HEK293 (cell line): ENCODE results near the gene PRR18.

Experiments
- CTCF ChIA-PET: fragments of 350-600 bp; formaldehyde crosslinking; extraction: SDS; loops from one replicate; lab custom pipeline; 2021; ENCODE audit warnings: antibody characterized with exemption; lab: Yijun Ruan, JAX
- POLR2A ChIA-PET: fragments of 300-600 bp; formaldehyde crosslinking; extraction: SDS; loops from one replicate; lab custom pipeline; 2020; ENCODE audit warnings: antibody characterized with exemption, inconsistent platforms; lab: Yijun Ruan, JAX
- H3K27ac ChIP-seq: fragments of 200-500 bp; sonication (Bioruptor generic); 2 replicates; pipeline ENCODE4 v1.5.1; 2014; ENCODE audit warnings: low read depth, low read length, control low read depth, inconsistent platforms; ENCODE audit errors: extremely low read depth
- H3K36me3 ChIP-seq, 2 experiments: fragments of 200-500 bp in 1 of 2; sonication (Bioruptor generic) in 1 of 2; 1 replicate in 1 of 2; 2 replicates in 1 of 2; pipeline ENCODE4 v1.5.1; 2014 to 2017; ENCODE audit warnings: inconsistent platforms in 2 of 2, low read length in 2 of 2; ENCODE audit not compliant: control insufficient read depth in 2 of 2, insufficient read depth in 1 of 2
- H3K4me1 ChIP-seq: fragments of 200-500 bp; sonication (Bioruptor generic); 2 replicates; pipeline ENCODE4 v1.5.1; 2014; ENCODE audit warnings: mild to moderate bottlenecking, low read length, inconsistent platforms; ENCODE audit not compliant: control insufficient read depth, insufficient read depth
- H3K4me3 ChIP-seq: 2 replicates; pipeline ENCODE4 v1.5.1; 2011; ENCODE audit warnings: low read depth, mild to moderate bottlenecking, control low read depth, low read length, moderate library complexity
- H3K9me3 ChIP-seq: fragments of 200-500 bp; sonication (Bioruptor generic); 2 replicates; pipeline ENCODE4 v1.5.1; 2014; ENCODE audit warnings: low read depth, low read length, inconsistent platforms; ENCODE audit not compliant: control insufficient read depth, insufficient read depth
- EGR2 ChIP-seq: fragments of 450-650 bp; formaldehyde crosslinking; IDR thresholded peaks from 2 replicates; pipeline ENCODE4 v1.5.1; 2016; ENCODE audit warnings: low read depth, missing biosample characterization, missing genetic modification characterization
- HOXD13 ChIP-seq: sonication (generic); formaldehyde crosslinking; IDR thresholded peaks from 2 replicates; pipeline ENCODE4 v1.8.0; 2022; ENCODE audit warnings: missing genetic modification reagents, borderline replicate concordance
- WT1 ChIP-seq: fragments of 450-650 bp; formaldehyde crosslinking; IDR thresholded peaks from 2 replicates; pipeline ENCODE4 v1.5.1; 2016; ENCODE audit warnings: missing biosample characterization, missing genetic modification characterization
- YY1 ChIP-seq: fragments of 450-650 bp; formaldehyde crosslinking; IDR thresholded peaks from 2 replicates; pipeline ENCODE4 v1.5.1; 2018; ENCODE audit warnings: missing biosample characterization, missing genetic modification characterization
- ZBTB21 ChIP-seq: fragments of 450-650 bp; formaldehyde crosslinking; IDR thresholded peaks from 2 replicates; pipeline ENCODE4 v1.5.1; 2017; ENCODE audit warnings: missing biosample characterization, missing genetic modification characterization
- ZBTB8A ChIP-seq: fragments of 450-650 bp; formaldehyde crosslinking; IDR thresholded peaks from 2 replicates; pipeline ENCODE4 v1.5.1; 2016; ENCODE audit warnings: missing biosample characterization, missing genetic modification characterization
- ZFP41 ChIP-seq: fragments of 450-650 bp; formaldehyde crosslinking; IDR thresholded peaks from 2 replicates; pipeline ENCODE4 v1.5.1; 2016; ENCODE audit warnings: missing biosample characterization, missing genetic modification characterization, borderline replicate concordance
- ZFP69B ChIP-seq: fragments of 450-650 bp; formaldehyde crosslinking; IDR thresholded peaks from 2 replicates; pipeline ENCODE4 v1.5.1; 2016; ENCODE audit warnings: missing biosample characterization, missing genetic modification characterization
- ZIC2 ChIP-seq: fragments of 450-650 bp; formaldehyde crosslinking; IDR thresholded peaks from 2 replicates; pipeline ENCODE4 v1.5.1; 2016; ENCODE audit warnings: missing biosample characterization, missing genetic modification characterization
- ZNF132 ChIP-seq: fragments of 450-650 bp; formaldehyde crosslinking; IDR thresholded peaks from 2 replicates; pipeline ENCODE4 v1.5.1; 2017; ENCODE audit warnings: missing biosample characterization, missing genetic modification characterization, borderline replicate concordance
- ZNF155 ChIP-seq: fragments of 450-650 bp; formaldehyde crosslinking; IDR thresholded peaks from 2 replicates; pipeline ENCODE4 v1.5.1; 2016; ENCODE audit warnings: missing biosample characterization, missing genetic modification characterization
- ZNF169 ChIP-seq: fragments of 450-650 bp; formaldehyde crosslinking; IDR thresholded peaks from 2 replicates; pipeline ENCODE4 v1.5.1; 2016; ENCODE audit warnings: missing biosample characterization, missing genetic modification characterization
- ZNF175 ChIP-seq: fragments of 450-650 bp; formaldehyde crosslinking; IDR thresholded peaks from 2 replicates; pipeline ENCODE4 v1.5.1; 2016; ENCODE audit warnings: missing biosample characterization, missing genetic modification characterization
- ZNF223 ChIP-seq: fragments of 450-650 bp; formaldehyde crosslinking; IDR thresholded peaks from 2 replicates; pipeline ENCODE4 v1.5.1; 2016; ENCODE audit warnings: missing biosample characterization, missing genetic modification characterization
- ZNF302 ChIP-seq: fragments of 450-650 bp; formaldehyde crosslinking; IDR thresholded peaks from 2 replicates; pipeline ENCODE4 v1.5.1; 2016; ENCODE audit warnings: missing biosample characterization, missing genetic modification characterization, low read depth
- ZNF423 ChIP-seq: fragments of 450-650 bp; formaldehyde crosslinking; IDR thresholded peaks from 2 replicates; pipeline ENCODE4 v1.5.1; 2016; ENCODE audit warnings: missing biosample characterization, missing genetic modification characterization
- ZNF488 ChIP-seq: fragments of 450-650 bp; formaldehyde crosslinking; IDR thresholded peaks from 2 replicates; pipeline ENCODE4 v1.5.1; 2016; ENCODE audit warnings: missing biosample characterization, missing genetic modification characterization
- ZNF639 ChIP-seq: fragments of 450-650 bp; formaldehyde crosslinking; IDR thresholded peaks from 2 replicates; pipeline ENCODE4 v1.5.1; 2016; ENCODE audit warnings: missing biosample characterization, missing genetic modification characterization
- ZNF660 ChIP-seq: fragments of 450-650 bp; IDR thresholded peaks from 2 replicates; pipeline ENCODE4 v1.5.1; 2018; ENCODE audit warnings: missing biosample characterization, mild to moderate bottlenecking, missing genetic modification characterization
- ZNF664 ChIP-seq: fragments of 450-650 bp; formaldehyde crosslinking; IDR thresholded peaks from 2 replicates; pipeline ENCODE4 v1.5.1; 2016; ENCODE audit warnings: missing biosample characterization, missing genetic modification characterization
- ZNF670 ChIP-seq: fragments of 450-650 bp; formaldehyde crosslinking; IDR thresholded peaks from 2 replicates; pipeline ENCODE4 v1.5.1; 2016; ENCODE audit warnings: missing biosample characterization, missing genetic modification characterization, low read depth
- ZNF677 ChIP-seq: fragments of 450-650 bp; IDR thresholded peaks from 2 replicates; pipeline ENCODE4 v1.5.0; 2018; ENCODE audit warnings: missing biosample characterization, mild to moderate bottlenecking, missing genetic modification characterization, moderate library complexity
- ZNF701 ChIP-seq: fragments of 450-650 bp; formaldehyde crosslinking; IDR thresholded peaks from 2 replicates; pipeline ENCODE4 v1.5.1; 2016; ENCODE audit warnings: missing biosample characterization, missing genetic modification characterization
- ZNF777 ChIP-seq: fragments of 450-650 bp; formaldehyde crosslinking; IDR thresholded peaks from 2 replicates; pipeline ENCODE4 v1.5.1; 2017; ENCODE audit warnings: missing biosample characterization, missing genetic modification characterization, borderline replicate concordance
- ZSCAN30 ChIP-seq: fragments of 450-650 bp; IDR thresholded peaks from 2 replicates; pipeline ENCODE4 v1.5.1; 2018; ENCODE audit warnings: missing biosample characterization, mild to moderate bottlenecking, missing genetic modification characterization, moderate library complexity
- TF ChIP-seq, protein P1 (sequence below): fragments of 450-650 bp; IDR thresholded peaks from 2 replicates; pipeline ENCODE4 v1.5.1; 2018; ENCODE audit warnings: missing biosample characterization, missing genetic modification characterization

PRR18 gene, protein sequence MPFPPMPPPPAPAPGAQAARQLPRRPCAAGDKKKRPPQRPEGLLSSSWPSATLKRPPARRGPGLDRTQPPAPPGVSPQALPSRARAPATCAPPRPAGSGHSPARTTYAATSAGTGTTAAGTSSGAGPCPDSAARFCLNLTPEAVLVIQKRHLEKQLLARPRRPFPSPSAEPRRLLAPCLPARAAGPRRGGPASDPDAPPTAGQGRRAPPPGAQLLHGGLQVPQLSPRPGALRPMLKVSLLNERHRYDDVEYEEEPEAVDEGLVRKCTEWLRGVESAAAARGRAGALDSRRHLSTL

DNA sequence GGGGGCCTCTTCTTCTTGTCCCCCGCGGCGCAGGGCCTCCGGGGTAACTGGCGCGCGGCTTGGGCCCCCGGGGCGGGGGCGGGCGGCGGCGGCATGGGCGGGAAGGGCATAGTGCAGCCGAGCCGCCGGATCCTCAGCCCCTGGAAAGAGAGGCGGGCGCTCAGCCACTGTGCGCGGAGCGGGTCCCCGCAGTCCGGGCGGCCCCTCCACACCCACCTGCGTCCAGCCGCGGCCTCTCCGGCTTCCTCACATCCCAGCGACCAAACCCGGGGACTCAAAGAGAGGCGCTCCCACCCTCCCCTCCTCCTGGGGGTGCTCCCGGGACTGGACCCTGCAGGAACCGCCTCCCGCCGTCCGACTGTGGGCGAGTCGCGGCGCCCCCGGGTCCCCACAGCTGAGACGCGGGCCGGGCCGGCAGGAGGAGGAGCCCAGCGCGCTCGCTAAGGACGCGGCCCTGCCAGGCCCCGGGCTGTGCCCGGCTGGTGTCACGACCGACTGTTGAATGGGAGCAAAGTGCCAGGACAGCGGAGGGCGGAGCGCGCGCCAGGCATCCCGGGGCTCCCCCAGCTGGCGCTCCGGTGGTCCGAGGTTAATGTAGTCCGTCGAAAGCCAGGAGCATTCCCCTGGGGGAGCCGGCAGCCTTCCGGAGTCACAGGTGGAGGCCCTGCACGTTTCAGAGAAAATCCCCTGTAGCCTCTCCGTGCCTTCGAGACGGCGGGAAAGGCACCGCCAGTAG is at the start of gene PRR18:
Gene PRR18 (minus strand): TSS at position 360 of the 736 bp plus-strand sequence. CDS start 250 bp downstream, at position 110.
- no peaks in the 10 kb centered on the region for H3K36me3 ChIP-seq
- H3K4me1 ChIP-seq: no peaks in the 10 kb centered on the region
- H3K4me3 ChIP-seq: no peak within 1 kb of the TSS
- POLR2A ChIA-PET: no interaction called here
- H3K27ac ChIP-seq: no peak within 1 kb of the TSS
- CTCF ChIA-PET: interaction anchor here (1.9 kb wide), 1 partner anchor 93 kb away, joined by 7 read pairs; no protein-coding TSS in a partner anchor
- TF ChIP-seq ZNF660 (tag by site-specific recombination) (no peak), YY1 (no peak), ZNF670 (tag by site-specific recombination) (no peak), HOXD13 (CRISPR knock-in tag) (no peak), ZNF423 (no peak), ZNF677 (no peak), ZBTB21 (no peak), ZNF155 (tag by site-specific recombination) (no peak), ZNF664 (tag by site-specific recombination) (no peak), ZNF639 (tag by site-specific recombination) (no peak), ZFP41 (tag by site-specific recombination) (no peak), EGR2 (no peak), ZNF132 (tag by site-specific recombination) (no peak), ZBTB8A (tag by site-specific recombination) (no peak), ZNF701 (tag by site-specific recombination) (no peak)
- TF ChIP-seq, all 188 proteins: peak for 0
- no peaks in the 10 kb centered on the region for H3K9me3 ChIP-seq

GRCh38 chr6:166355552-166355951 is 47.4 kb upstream of the PRR18 start:
- ChIA-PET CTCF (interaction anchor here (0.5 to 2.0 kb wide), 4 partner anchors 26 to 723 kb away, joined by 3 to 8 read pairs (median 4); no protein-coding TSS in a partner anchor), POLR2A (no interaction called here)
- no peak overlapping the region for H3K4me3 ChIP-seq
- H3K9me3 ChIP-seq: no peaks in the 10 kb centered on the region
- H3K36me3 ChIP-seq: no peaks in the 10 kb centered on the region
- TF ChIP-seq ZNF777 (no peak), ZNF302 (tag by site-specific recombination) (no peak), YY1 (no peak), ZNF169 (tag by site-specific recombination) (no peak), WT1 (tag by site-specific recombination) (no peak), ZNF223 (no peak), ZSCAN30 (tag by site-specific recombination) (no peak), ZNF175 (tag by site-specific recombination) (no peak), ZFP69B (no peak), ZIC2 (tag by site-specific recombination) (no peak), ZNF488 (tag by site-specific recombination) (no peak)
- TF ChIP-seq, protein P1, sequence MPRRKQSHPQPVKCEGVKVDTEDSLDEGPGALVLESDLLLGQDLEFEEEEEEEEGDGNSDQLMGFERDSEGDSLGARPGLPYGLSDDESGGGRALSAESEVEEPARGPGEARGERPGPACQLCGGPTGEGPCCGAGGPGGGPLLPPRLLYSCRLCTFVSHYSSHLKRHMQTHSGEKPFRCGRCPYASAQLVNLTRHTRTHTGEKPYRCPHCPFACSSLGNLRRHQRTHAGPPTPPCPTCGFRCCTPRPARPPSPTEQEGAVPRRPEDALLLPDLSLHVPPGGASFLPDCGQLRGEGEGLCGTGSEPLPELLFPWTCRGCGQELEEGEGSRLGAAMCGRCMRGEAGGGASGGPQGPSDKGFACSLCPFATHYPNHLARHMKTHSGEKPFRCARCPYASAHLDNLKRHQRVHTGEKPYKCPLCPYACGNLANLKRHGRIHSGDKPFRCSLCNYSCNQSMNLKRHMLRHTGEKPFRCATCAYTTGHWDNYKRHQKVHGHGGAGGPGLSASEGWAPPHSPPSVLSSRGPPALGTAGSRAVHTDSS: no peak
- H3K27ac ChIP-seq: no peak overlapping the region
- H3K4me1 ChIP-seq: no peaks in the 10 kb centered on the region
